OCI-LY1 (cell line): Measurements from ENCODE around the gene APC2.

Experiments
- EZH2 ChIP-seq: fragments of 200-600 bp; sonication (generic), shearing (Covaris generic); IDR thresholded peaks from 2 replicates; pipeline ENCODE4 v1.8.0; 2017; ENCODE audit warnings: borderline replicate concordance, mixed run types, mild to moderate bottlenecking, antibody characterized with exemption, low read length, moderate library complexity, mixed read lengths
- TF ChIP-seq, protein P1 (sequence below): fragments of 200-600 bp; sonication (generic), shearing (Covaris generic); IDR thresholded peaks from 2 replicates; pipeline ENCODE4 v1.5.1; 2017; ENCODE audit warnings: mild to moderate bottlenecking, antibody characterized with exemption, low read length, moderate library complexity, mixed read lengths

- TF ChIP-seq, protein P1, sequence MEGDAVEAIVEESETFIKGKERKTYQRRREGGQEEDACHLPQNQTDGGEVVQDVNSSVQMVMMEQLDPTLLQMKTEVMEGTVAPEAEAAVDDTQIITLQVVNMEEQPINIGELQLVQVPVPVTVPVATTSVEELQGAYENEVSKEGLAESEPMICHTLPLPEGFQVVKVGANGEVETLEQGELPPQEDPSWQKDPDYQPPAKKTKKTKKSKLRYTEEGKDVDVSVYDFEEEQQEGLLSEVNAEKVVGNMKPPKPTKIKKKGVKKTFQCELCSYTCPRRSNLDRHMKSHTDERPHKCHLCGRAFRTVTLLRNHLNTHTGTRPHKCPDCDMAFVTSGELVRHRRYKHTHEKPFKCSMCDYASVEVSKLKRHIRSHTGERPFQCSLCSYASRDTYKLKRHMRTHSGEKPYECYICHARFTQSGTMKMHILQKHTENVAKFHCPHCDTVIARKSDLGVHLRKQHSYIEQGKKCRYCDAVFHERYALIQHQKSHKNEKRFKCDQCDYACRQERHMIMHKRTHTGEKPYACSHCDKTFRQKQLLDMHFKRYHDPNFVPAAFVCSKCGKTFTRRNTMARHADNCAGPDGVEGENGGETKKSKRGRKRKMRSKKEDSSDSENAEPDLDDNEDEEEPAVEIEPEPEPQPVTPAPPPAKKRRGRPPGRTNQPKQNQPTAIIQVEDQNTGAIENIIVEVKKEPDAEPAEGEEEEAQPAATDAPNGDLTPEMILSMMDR, result no peak
- no peak for TF ChIP-seq EZH2
Observed at GRCh38 chr19:1407528-1408299, 42.2 kb upstream of the APC2 start, which contains the start of gene DAZAP1.
